ENCODE data around the gene UST.

UST gene

DNA sequence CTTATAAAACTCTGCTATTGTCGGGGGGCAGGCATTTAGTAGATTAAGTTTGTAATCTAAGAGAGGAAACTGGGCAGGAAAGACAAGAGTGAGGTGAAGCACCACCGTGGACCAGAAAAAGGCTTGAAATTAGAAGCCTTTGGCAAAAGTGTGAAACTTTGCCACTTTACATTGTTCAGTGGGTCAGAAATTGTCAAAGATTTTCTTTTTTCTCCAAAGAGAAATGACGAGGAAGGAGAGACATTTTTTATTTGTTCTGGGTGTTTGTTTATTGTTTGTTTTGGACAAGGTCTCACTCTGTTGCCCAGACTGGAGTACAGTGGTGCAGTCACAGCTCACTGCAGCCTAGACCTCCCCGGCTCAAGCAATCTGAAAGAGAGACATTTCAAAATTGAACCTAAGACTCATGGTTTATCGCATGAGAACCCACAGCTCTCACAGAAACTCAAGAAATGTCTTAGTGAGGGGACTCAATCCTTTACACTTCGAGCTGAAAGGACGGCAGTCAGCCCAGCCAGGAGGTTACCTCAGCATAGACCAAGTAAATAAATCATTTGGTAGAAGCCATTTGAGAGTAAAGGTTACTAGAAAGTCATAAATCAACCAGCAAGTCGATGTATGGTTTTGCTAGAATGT, 307.8 kb downstream of the UST start:
- Histone ChIP-seq H3K36me3 (ENCODE audit: control insufficient read depth, insufficient read depth, low read length) (no peaks in the 10 kb centered on the region), H4K8ac (ENCODE audit: low read depth, low read length) (no peak overlapping the region), H3K56ac (ENCODE audit: low read length) (no peak overlapping the region), H3K9ac (ENCODE audit: low read length) (no peak overlapping the region), H3K79me1 (ENCODE audit: low read length) (no peaks in the 10 kb centered on the region), H3K4me1 (ENCODE audit: control insufficient read depth, low read depth, low read length) (no peaks in the 10 kb centered on the region), H3K4me2 (ENCODE audit: low read length) (no peak overlapping the region), H3K23ac (ENCODE audit: low read length) (no peak overlapping the region), H3K27ac (ENCODE audit: low read depth, low read length) (no peak overlapping the region), H3K79me2 (ENCODE audit: control insufficient read depth, insufficient read depth, low read length) (no peaks in the 10 kb centered on the region), H3K18ac (ENCODE audit: low read length) (no peak overlapping the region), H2AK5ac (ENCODE audit: low read length) (no peak overlapping the region), H3K4ac (ENCODE audit: low read depth, low read length) (no peak overlapping the region), H3K4me3 (ENCODE audit: low read length) (no peak overlapping the region), H3K27me3 (ENCODE audit: insufficient read depth, low read length, poor library complexity) (no peaks in the 10 kb centered on the region), H2BK5ac (ENCODE audit: low read length) (no peak overlapping the region), H2BK15ac (replicated peaks; ENCODE audit: low read depth) (no peak overlapping the region), H4K5ac (ENCODE audit: low read length) (no peak overlapping the region), H2BK120ac (ENCODE audit: low read depth, low read length) (no peak overlapping the region)
- no peak for DNase-seq
- WGBS (ENCODE audit: extremely low coverage, insufficient coverage, low lambda C conversion rate) = no CpG with 5 or more reads among the region's 8 CpGs

DNA sequence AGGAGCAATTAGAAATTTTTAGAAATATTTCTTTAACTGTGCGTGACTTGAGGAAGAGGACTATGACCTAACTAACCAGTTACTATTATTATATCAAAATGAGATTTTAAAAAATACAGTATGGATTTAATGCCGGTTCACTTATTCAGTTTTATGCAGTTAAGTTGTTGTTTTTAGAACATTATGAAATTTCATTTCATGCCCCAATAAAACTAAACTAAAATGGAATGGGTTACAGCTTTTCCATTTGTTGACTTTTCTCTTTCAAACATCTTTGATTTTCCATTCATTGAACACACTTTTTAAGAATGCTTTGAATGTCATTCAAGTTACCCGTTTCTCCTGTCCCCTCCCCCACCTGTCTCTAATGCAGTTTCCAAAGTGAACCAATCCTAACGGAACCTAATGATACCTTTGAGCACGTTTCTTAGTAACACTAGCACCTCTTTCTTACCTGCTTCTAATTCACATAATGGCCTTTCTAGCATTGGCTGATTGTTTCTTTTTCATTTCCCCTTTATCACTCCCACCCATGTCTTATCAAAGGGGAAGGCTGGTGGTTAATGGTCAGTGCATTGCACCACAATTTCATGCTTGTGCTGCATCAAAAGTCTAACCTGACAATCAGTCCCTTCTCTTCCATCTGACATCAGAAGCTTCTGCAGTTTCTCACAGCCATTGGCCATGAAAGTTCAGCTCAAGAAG, 308.5 kb downstream of the UST start:
- H2BK15ac ChIP-seq (replicated peaks; ENCODE audit: low read depth) = no peak overlapping the region
- no peak overlapping the region for H3K9ac ChIP-seq (ENCODE audit: low read length)
- H2BK120ac ChIP-seq (ENCODE audit: low read depth, low read length) = no peak overlapping the region
- no peak for DNase-seq
- no peaks in the 10 kb centered on the region for H3K27me3 ChIP-seq (ENCODE audit: insufficient read depth, low read length, poor library complexity)
- no peak overlapping the region for H4K8ac ChIP-seq (ENCODE audit: low read depth, low read length)
- H4K5ac ChIP-seq (ENCODE audit: low read length) = no peak overlapping the region
- no peak overlapping the region for H3K18ac ChIP-seq (ENCODE audit: low read length)
- H3K4me1 ChIP-seq (ENCODE audit: control insufficient read depth, low read depth, low read length) = no peaks in the 10 kb centered on the region
- no peak overlapping the region for H3K4me2 ChIP-seq (ENCODE audit: low read length)
- H3K4me3 ChIP-seq (ENCODE audit: low read length) = no peak overlapping the region
- H3K56ac ChIP-seq (ENCODE audit: low read length) = no peak overlapping the region
- no peak overlapping the region for H2BK5ac ChIP-seq (ENCODE audit: low read length)
- H3K36me3 ChIP-seq (ENCODE audit: control insufficient read depth, insufficient read depth, low read length) = no peaks in the 10 kb centered on the region
- no peak overlapping the region for H3K27ac ChIP-seq (ENCODE audit: low read depth, low read length)
- no peaks in the 10 kb centered on the region for H3K79me1 ChIP-seq (ENCODE audit: low read length)
- H2AK5ac ChIP-seq (ENCODE audit: low read length) = no peak overlapping the region
- no peak overlapping the region for H3K23ac ChIP-seq (ENCODE audit: low read length)
- H3K79me2 ChIP-seq (ENCODE audit: control insufficient read depth, insufficient read depth, low read length) = no peaks in the 10 kb centered on the region
- no CpG with 5 or more reads among the region's 5 CpGs for WGBS (ENCODE audit: extremely low coverage, insufficient coverage, low lambda C conversion rate)
- H3K4ac ChIP-seq (ENCODE audit: low read depth, low read length) = no peak overlapping the region

DNA sequence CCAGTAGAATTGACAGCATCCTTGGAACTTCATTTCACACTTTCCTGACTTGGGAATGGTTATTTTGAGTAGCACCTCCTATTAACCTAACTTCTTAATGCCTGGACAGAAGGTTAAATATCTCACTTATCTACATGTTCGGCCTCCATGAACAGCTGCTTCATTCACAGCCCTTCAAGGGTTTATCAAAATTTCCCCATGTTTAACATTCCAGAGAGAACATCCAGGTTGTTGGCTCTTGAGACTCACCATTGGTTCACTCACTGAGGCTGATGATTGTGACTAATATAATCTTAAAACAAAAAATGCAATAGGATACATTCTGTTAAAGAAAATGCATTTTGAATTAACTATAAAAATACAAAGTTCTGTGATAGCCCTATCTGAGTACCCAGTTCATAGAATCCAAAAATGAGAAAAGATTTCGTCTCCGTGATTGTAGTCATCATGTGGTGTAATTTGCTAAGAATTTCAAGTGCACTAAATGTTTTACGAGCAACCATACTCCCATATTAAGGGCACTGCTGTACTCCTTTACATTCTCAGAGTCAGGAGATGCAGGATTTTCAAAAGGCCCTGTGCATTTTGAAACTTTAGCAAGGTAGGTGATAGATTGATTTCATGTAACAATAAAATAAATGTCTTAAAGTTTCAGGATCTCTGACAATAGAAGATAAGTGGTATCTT, 310.1 kb downstream of the UST start:
- no peak overlapping the region for H3K27ac ChIP-seq (ENCODE audit: low read depth, low read length)
- H4K5ac ChIP-seq (ENCODE audit: low read length) = no peak overlapping the region
- no peak overlapping the region for H3K9ac ChIP-seq (ENCODE audit: low read length)
- no peak overlapping the region for H3K4me3 ChIP-seq (ENCODE audit: low read length)
- no peak overlapping the region for H4K8ac ChIP-seq (ENCODE audit: low read depth, low read length)
- no peak overlapping the region for H2BK120ac ChIP-seq (ENCODE audit: low read depth, low read length)
- no peaks in the 10 kb centered on the region for H3K79me1 ChIP-seq (ENCODE audit: low read length)
- no peak overlapping the region for H2BK5ac ChIP-seq (ENCODE audit: low read length)
- H3K23ac ChIP-seq (ENCODE audit: low read length) = no peak overlapping the region
- no peaks in the 10 kb centered on the region for H3K36me3 ChIP-seq (ENCODE audit: control insufficient read depth, insufficient read depth, low read length)
- H3K4me2 ChIP-seq (ENCODE audit: low read length) = no peak overlapping the region
- no peaks in the 10 kb centered on the region for H3K27me3 ChIP-seq (ENCODE audit: insufficient read depth, low read length, poor library complexity)
- no peak for DNase-seq
- H2BK15ac ChIP-seq (replicated peaks; ENCODE audit: low read depth) = no peak overlapping the region
- no peak overlapping the region for H2AK5ac ChIP-seq (ENCODE audit: low read length)
- H3K4ac ChIP-seq (ENCODE audit: low read depth, low read length) = no peak overlapping the region
- no peaks in the 10 kb centered on the region for H3K4me1 ChIP-seq (ENCODE audit: control insufficient read depth, low read depth, low read length)
- WGBS (ENCODE audit: extremely low coverage, insufficient coverage, low lambda C conversion rate) = no CpG with 5 or more reads among the region's 4 CpGs
- no peaks in the 10 kb centered on the region for H3K79me2 ChIP-seq (ENCODE audit: control insufficient read depth, insufficient read depth, low read length)
- no peak overlapping the region for H3K56ac ChIP-seq (ENCODE audit: low read length)
- H3K18ac ChIP-seq (ENCODE audit: low read length) = no peak overlapping the region

DNA sequence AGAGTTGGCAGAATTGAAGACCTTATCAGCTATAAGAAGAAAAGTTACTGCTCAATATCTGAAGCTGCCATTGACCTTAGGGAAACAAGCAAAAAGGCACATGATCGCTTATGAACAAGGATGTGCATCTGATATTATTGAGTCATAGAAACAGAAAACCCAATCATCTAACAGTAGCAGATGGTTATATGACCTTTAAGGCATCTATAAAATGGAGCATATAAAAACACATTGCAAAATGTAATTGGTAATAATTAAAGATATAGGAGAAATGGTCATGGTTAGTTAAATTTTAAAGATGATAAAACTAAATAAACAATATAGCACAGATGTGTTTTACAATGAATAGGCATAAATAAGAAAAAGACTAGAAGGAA, 310.6 kb downstream of the UST start:
- Histone ChIP-seq H3K27ac (ENCODE audit: low read depth, low read length) (no peak overlapping the region), H3K56ac (ENCODE audit: low read length) (no peak overlapping the region)

DNA sequence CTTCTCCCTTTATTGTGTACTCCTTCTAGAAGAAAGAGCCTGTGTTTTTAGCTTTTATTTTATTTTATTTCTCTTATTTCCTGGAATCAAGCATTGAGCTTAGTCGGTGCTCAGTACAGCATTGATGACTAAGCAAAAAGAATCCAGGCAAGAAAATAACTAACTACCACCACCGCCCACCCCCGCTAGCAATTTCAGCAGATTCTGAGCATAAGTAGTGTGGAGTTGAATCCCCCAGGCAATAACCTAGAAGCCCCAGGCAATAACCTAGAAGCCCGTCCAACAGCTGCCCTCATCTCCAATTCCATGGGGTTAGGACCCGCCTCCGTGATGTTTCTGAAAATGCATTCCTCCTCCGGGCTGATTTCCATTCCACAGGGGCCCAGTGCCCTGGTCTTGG, 312.7 kb downstream of the UST start:
- no peak overlapping the region for H3K4me2 ChIP-seq (ENCODE audit: low read length)
- H3K79me2 ChIP-seq (ENCODE audit: control insufficient read depth, insufficient read depth, low read length) = no peaks in the 10 kb centered on the region
- H2AK5ac ChIP-seq (ENCODE audit: low read length) = no peak overlapping the region
- no peak overlapping the region for H2BK15ac ChIP-seq (replicated peaks; ENCODE audit: low read depth)
- no peak overlapping the region for H3K18ac ChIP-seq (ENCODE audit: low read length)
- no peaks in the 10 kb centered on the region for H3K36me3 ChIP-seq (ENCODE audit: control insufficient read depth, insufficient read depth, low read length)
- H3K56ac ChIP-seq (ENCODE audit: low read length) = no peak overlapping the region
- no peak overlapping the region for H4K8ac ChIP-seq (ENCODE audit: low read depth, low read length)
- H2BK5ac ChIP-seq (ENCODE audit: low read length) = no peak overlapping the region
- H3K27ac ChIP-seq (ENCODE audit: low read depth, low read length) = no peak overlapping the region
- H4K5ac ChIP-seq (ENCODE audit: low read length) = no peak overlapping the region
- DNase-seq = no peak
- no peaks in the 10 kb centered on the region for H3K4me1 ChIP-seq (ENCODE audit: control insufficient read depth, low read depth, low read length)
- no peaks in the 10 kb centered on the region for H3K27me3 ChIP-seq (ENCODE audit: insufficient read depth, low read length, poor library complexity)
- H3K79me1 ChIP-seq (ENCODE audit: low read length) = no peaks in the 10 kb centered on the region
- no peak overlapping the region for H3K23ac ChIP-seq (ENCODE audit: low read length)
- WGBS (ENCODE audit: extremely low coverage, insufficient coverage, low lambda C conversion rate) = no CpG with 5 or more reads among the region's 7 CpGs
- no peak overlapping the region for H2BK120ac ChIP-seq (ENCODE audit: low read depth, low read length)
- no peak overlapping the region for H3K4me3 ChIP-seq (ENCODE audit: low read length)
- no peak overlapping the region for H3K9ac ChIP-seq (ENCODE audit: low read length)
- no peak overlapping the region for H3K4ac ChIP-seq (ENCODE audit: low read depth, low read length)

More for the DNA sequence above, 310.6 kb downstream of the UST start:
- H3K36me3 ChIP-seq (ENCODE audit: control insufficient read depth, insufficient read depth, low read length) = no peaks in the 10 kb centered on the region
- no peaks in the 10 kb centered on the region for H3K27me3 ChIP-seq (ENCODE audit: insufficient read depth, low read length, poor library complexity)
- H2BK15ac ChIP-seq (replicated peaks; ENCODE audit: low read depth) = no peak overlapping the region
- H3K4me1 ChIP-seq (ENCODE audit: control insufficient read depth, low read depth, low read length) = no peaks in the 10 kb centered on the region
- no peaks in the 10 kb centered on the region for H3K79me2 ChIP-seq (ENCODE audit: control insufficient read depth, insufficient read depth, low read length)
- no peak for DNase-seq
- no CpG with 5 or more reads among the region's 1 CpG for WGBS (ENCODE audit: extremely low coverage, insufficient coverage, low lambda C conversion rate)
- H2AK5ac ChIP-seq (ENCODE audit: low read length) = no peak overlapping the region
- H3K9ac ChIP-seq (ENCODE audit: low read length) = no peak overlapping the region
- no peak overlapping the region for H4K5ac ChIP-seq (ENCODE audit: low read length)
- H4K8ac ChIP-seq (ENCODE audit: low read depth, low read length) = no peak overlapping the region
- no peaks in the 10 kb centered on the region for H3K79me1 ChIP-seq (ENCODE audit: low read length)
- no peak overlapping the region for H3K18ac ChIP-seq (ENCODE audit: low read length)
- H3K4me3 ChIP-seq (ENCODE audit: low read length) = no peak overlapping the region
- H3K23ac ChIP-seq (ENCODE audit: low read length) = no peak overlapping the region
- H2BK120ac ChIP-seq (ENCODE audit: low read depth, low read length) = no peak overlapping the region
- H3K4ac ChIP-seq (ENCODE audit: low read depth, low read length) = no peak overlapping the region
- no peak overlapping the region for H3K4me2 ChIP-seq (ENCODE audit: low read length)
- H2BK5ac ChIP-seq (ENCODE audit: low read length) = no peak overlapping the region

All from mesendoderm (in vitro differentiated cells).